ENCODE data around the gene CCDC7.
"Not testable (repeated sequence)": the region's sequence is repeated elsewhere in the genome, so short reads cannot be mapped to it uniquely, and the experiment has no call there.

CCDC7 gene

GRCh38 chr10:32500136-32500535 lies 54.2 kb downstream of the CCDC7 start:
- H3K27ac ChIP-seq (replicated peaks); H3K4me3 ChIP-seq (replicated peaks; ENCODE audit: insufficient read depth, low read length); H3K27me3 ChIP-seq (ENCODE audit: insufficient read depth, poor library complexity, severe bottlenecking); DNase-seq (ENCODE audit: low read depth in 1 of 2, low spot score in 1 of 2): not testable (repeated sequence)

GRCh38 chr10:32501906-32502305 lies 56.0 kb downstream of the CCDC7 start:
- no peaks in the 10 kb centered on the region for H3K27me3 ChIP-seq (ENCODE audit: insufficient read depth, poor library complexity, severe bottlenecking)
- H3K4me3 ChIP-seq (replicated peaks; ENCODE audit: insufficient read depth, low read length) = no peak overlapping the region

GRCh38 chr10:32505762-32506420 lies 60.0 kb downstream of the CCDC7 start:
- H3K27me3 ChIP-seq (ENCODE audit: insufficient read depth, poor library complexity, severe bottlenecking); DNase-seq (ENCODE audit: low read depth in 1 of 2, low spot score in 1 of 2); H3K4me3 ChIP-seq (replicated peaks; ENCODE audit: insufficient read depth, low read length); H3K27ac ChIP-seq (replicated peaks): not testable (repeated sequence)

More at GRCh38 chr10:32501906-32502305, 56.0 kb downstream of the CCDC7 start:
- TF ChIP-seq REST (IDR thresholded peaks at IDR 0.05; ENCODE audit: insufficient replicate concordance, low read depth) (no peak), SPI1 (IDR thresholded peaks at IDR 0.05; ENCODE audit: borderline replicate concordance, low read depth) (no peak), GABPA (IDR thresholded peaks at IDR 0.05; ENCODE audit: low read depth) (no peak), POLR2AphosphoS5 (IDR thresholded peaks at IDR 0.05; ENCODE audit: low read depth) (no peak), CTCF (IDR thresholded peaks at IDR 0.05; ENCODE audit: insufficient read depth, low read length) (no peak)
- DNase-seq (ENCODE audit: low read depth in 1 of 2, low spot score in 1 of 2) = no peak
- no peak overlapping the region for H3K27ac ChIP-seq (replicated peaks)

GRCh38 chr10:32511599-32511998 lies 65.7 kb downstream of the CCDC7 start:
- DNase-seq (ENCODE audit: low read depth in 1 of 2, low spot score in 1 of 2) = no peak
- no peak for TF ChIP-seq POLR2AphosphoS5 (IDR thresholded peaks at IDR 0.05; ENCODE audit: low read depth)
- TF ChIP-seq REST (IDR thresholded peaks at IDR 0.05; ENCODE audit: insufficient replicate concordance, low read depth) = no peak
- TF ChIP-seq GABPA (IDR thresholded peaks at IDR 0.05; ENCODE audit: low read depth) = no peak
- no peak for TF ChIP-seq SPI1 (IDR thresholded peaks at IDR 0.05; ENCODE audit: borderline replicate concordance, low read depth)
- no peak for TF ChIP-seq CTCF (IDR thresholded peaks at IDR 0.05; ENCODE audit: insufficient read depth, low read length)
- Histone ChIP-seq H3K27ac (replicated peaks) (no peak overlapping the region), H3K27me3 (ENCODE audit: insufficient read depth, poor library complexity, severe bottlenecking) (no peaks in the 10 kb centered on the region), H3K4me3 (replicated peaks; ENCODE audit: insufficient read depth, low read length) (no peak overlapping the region)
